ENCODE data around the gene TLCD3A.
"Not testable (repeated sequence)": the region's sequence is repeated elsewhere in the genome, so short reads cannot be mapped to it uniquely, and the experiment has no call there.

TLCD3A gene

GRCh38 chr17:773467-774312, 41.3 kb downstream of the TLCD3A start:
- H3K27ac ChIP-seq (ENCODE audit: low read depth, low read length), result no peak overlapping the region
- no peaks in the 10 kb centered on the region for H3K9me3 ChIP-seq (ENCODE audit: low read length)
- no peaks in the 10 kb centered on the region for H3K27me3 ChIP-seq (ENCODE audit: control insufficient read depth in 1 of 2, insufficient read depth in 2 of 2, low read length in 2 of 2)
- no peaks in the 10 kb centered on the region for H3K4me1 ChIP-seq (ENCODE audit: insufficient read depth, low read length)
- H3K9ac ChIP-seq (ENCODE audit: low read length), result no peak overlapping the region
- no peak overlapping the region for H3K4me3 ChIP-seq (ENCODE audit: low read depth in 1 of 2, low read length in 2 of 2)
- peaks cover 74% of the 10 kb centered on the region for H3K36me3 ChIP-seq (ENCODE audit: insufficient read depth, low read length)

DNA sequence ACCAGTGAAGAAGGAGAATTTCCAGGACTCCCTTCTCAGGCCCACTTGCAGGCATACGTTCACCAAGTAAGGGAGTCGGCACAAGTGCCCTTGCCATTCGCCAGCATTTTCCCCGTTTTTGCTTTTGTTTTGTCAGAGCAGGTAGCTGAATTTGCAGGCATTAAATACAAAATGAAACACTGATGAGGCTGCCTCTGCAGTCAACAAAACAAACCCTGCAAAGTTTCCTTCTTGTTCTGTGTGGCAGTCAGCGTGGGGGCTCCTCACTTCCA, 41.9 kb downstream of the TLCD3A start:
- Histone ChIP-seq H3K4me3 (ENCODE audit: low read depth in 1 of 2, low read length in 2 of 2) (no peak overlapping the region), H3K27ac (ENCODE audit: low read depth, low read length) (no peak overlapping the region), H3K4me1 (ENCODE audit: insufficient read depth, low read length) (no peaks in the 10 kb centered on the region), H3K9ac (ENCODE audit: low read length) (no peak overlapping the region), H3K36me3 (ENCODE audit: insufficient read depth, low read length) (peaks cover 68% of the 10 kb centered on the region), H3K9me3 (ENCODE audit: low read length) (no peaks in the 10 kb centered on the region), H3K27me3 (ENCODE audit: control insufficient read depth in 1 of 2, insufficient read depth in 2 of 2, low read length in 2 of 2) (no peaks in the 10 kb centered on the region)

- H3K9ac ChIP-seq (ENCODE audit: low read length), result no peak overlapping the region
- no peaks in the 10 kb centered on the region for H3K9me3 ChIP-seq (ENCODE audit: low read length)
- H3K4me1 ChIP-seq (ENCODE audit: insufficient read depth, low read length), result peaks cover 12% of the 10 kb centered on the region
- peaks cover 46% of the 10 kb centered on the region for H3K36me3 ChIP-seq (ENCODE audit: insufficient read depth, low read length)
- H3K27ac ChIP-seq (ENCODE audit: low read depth, low read length), result no peak overlapping the region
- no peaks in the 10 kb centered on the region for H3K27me3 ChIP-seq (ENCODE audit: control insufficient read depth in 1 of 2, insufficient read depth in 2 of 2, low read length in 2 of 2)
- H3K4me3 ChIP-seq (ENCODE audit: low read depth in 1 of 2, low read length in 2 of 2), result no peak overlapping the region
Observed at GRCh38 chr17:778096-778495, 45.7 kb downstream of the TLCD3A start.

GRCh38 chr17:781805-782731, 49.7 kb downstream of the TLCD3A start, which contains the start of the genes GLOD4 and MRM3:
TSS of gene GLOD4 (minus strand) at chr17:782280. CDS start at chr17:782255, 25 bp downstream.
TSS of gene MRM3 (plus strand) at chr17:782353. CDS start at chr17:782379, 26 bp downstream.
- Histone ChIP-seq H3K4me3 (ENCODE audit: low read depth in 1 of 2, low read length in 2 of 2) (peak within 1 kb of the TSS; percentile 88 to 99), H3K9me3 (ENCODE audit: low read length) (no peaks in the 10 kb centered on the region), H3K36me3 (ENCODE audit: insufficient read depth, low read length) (peaks cover 20% of the 10 kb centered on the region), H3K4me1 (ENCODE audit: insufficient read depth, low read length) (peaks cover 23% of the 10 kb centered on the region), H3K27ac (ENCODE audit: low read depth, low read length) (peak within 1 kb of the TSS; percentile 72), H3K9ac (ENCODE audit: low read length) (peak within 1 kb of the TSS; percentile 81), H3K27me3 (ENCODE audit: control insufficient read depth in 1 of 2, insufficient read depth in 2 of 2, low read length in 2 of 2) (no peaks in the 10 kb centered on the region)

- no peaks in the 10 kb centered on the region for H3K27me3 ChIP-seq (ENCODE audit: control insufficient read depth in 1 of 2, insufficient read depth in 2 of 2, low read length in 2 of 2)
- H3K4me1 ChIP-seq (ENCODE audit: insufficient read depth, low read length), result peaks cover 23% of the 10 kb centered on the region
- H3K36me3 ChIP-seq (ENCODE audit: insufficient read depth, low read length), result peaks cover 16% of the 10 kb centered on the region
- no peak overlapping the region for H3K27ac ChIP-seq (ENCODE audit: low read depth, low read length)
- no peaks in the 10 kb centered on the region for H3K9me3 ChIP-seq (ENCODE audit: low read length)
- H3K9ac ChIP-seq (ENCODE audit: low read length), result no peak overlapping the region
- H3K4me3 ChIP-seq (ENCODE audit: low read depth in 1 of 2, low read length in 2 of 2), result no peak overlapping the region
Observed at GRCh38 chr17:784143-784542, 51.7 kb downstream of the TLCD3A start.

- not testable (repeated sequence) for H3K4me3 ChIP-seq (ENCODE audit: low read depth in 1 of 2, low read length in 2 of 2); H3K27me3 ChIP-seq (ENCODE audit: control insufficient read depth in 1 of 2, insufficient read depth in 2 of 2, low read length in 2 of 2); H3K27ac ChIP-seq (ENCODE audit: low read depth, low read length); H3K9me3 ChIP-seq (ENCODE audit: low read length); H3K9ac ChIP-seq (ENCODE audit: low read length)
- peaks cover 21% of the 10 kb centered on the region for H3K36me3 ChIP-seq (ENCODE audit: insufficient read depth, low read length)
- peaks cover 23% of the 10 kb centered on the region for H3K4me1 ChIP-seq (ENCODE audit: insufficient read depth, low read length)
Observed at GRCh38 chr17:785901-786300, 53.5 kb downstream of the TLCD3A start.

GRCh38 chr17:787641-788221, 55.3 kb downstream of the TLCD3A start:
- Histone ChIP-seq H3K4me1 (ENCODE audit: insufficient read depth, low read length) (peaks cover 15% of the 10 kb centered on the region), H3K4me3 (ENCODE audit: low read depth in 1 of 2, low read length in 2 of 2) (no peak overlapping the region), H3K27me3 (ENCODE audit: control insufficient read depth in 1 of 2, insufficient read depth in 2 of 2, low read length in 2 of 2) (no peaks in the 10 kb centered on the region), H3K9me3 (ENCODE audit: low read length) (no peaks in the 10 kb centered on the region), H3K36me3 (ENCODE audit: insufficient read depth, low read length) (peaks cover 36% of the 10 kb centered on the region), H3K9ac (ENCODE audit: low read length) (no peak overlapping the region), H3K27ac (ENCODE audit: low read depth, low read length) (no peak overlapping the region)

GRCh38 chr17:788551-788950, 56.2 kb downstream of the TLCD3A start:
- H3K4me3 ChIP-seq (ENCODE audit: low read depth in 1 of 2, low read length in 2 of 2), result no peak overlapping the region
- no peak overlapping the region for H3K9ac ChIP-seq (ENCODE audit: low read length)
- no peak overlapping the region for H3K27ac ChIP-seq (ENCODE audit: low read depth, low read length)
- H3K27me3 ChIP-seq (ENCODE audit: control insufficient read depth in 1 of 2, insufficient read depth in 2 of 2, low read length in 2 of 2), result no peaks in the 10 kb centered on the region
- no peaks in the 10 kb centered on the region for H3K9me3 ChIP-seq (ENCODE audit: low read length)
- H3K4me1 ChIP-seq (ENCODE audit: insufficient read depth, low read length), result peaks cover 10% of the 10 kb centered on the region
- H3K36me3 ChIP-seq (ENCODE audit: insufficient read depth, low read length), result peaks cover 36% of the 10 kb centered on the region

- no peak overlapping the region for H3K9ac ChIP-seq (ENCODE audit: low read length)
- peaks cover 8% of the 10 kb centered on the region for H3K4me1 ChIP-seq (ENCODE audit: insufficient read depth, low read length)
- peaks cover 32% of the 10 kb centered on the region for H3K36me3 ChIP-seq (ENCODE audit: insufficient read depth, low read length)
- H3K9me3 ChIP-seq (ENCODE audit: low read length), result no peaks in the 10 kb centered on the region
- no peak overlapping the region for H3K27ac ChIP-seq (ENCODE audit: low read depth, low read length)
- no peak overlapping the region for H3K4me3 ChIP-seq (ENCODE audit: low read depth in 1 of 2, low read length in 2 of 2)
- no peaks in the 10 kb centered on the region for H3K27me3 ChIP-seq (ENCODE audit: control insufficient read depth in 1 of 2, insufficient read depth in 2 of 2, low read length in 2 of 2)
Observed at GRCh38 chr17:789160-789840, 56.9 kb downstream of the TLCD3A start.

GRCh38 chr17:789931-790873, 57.8 kb downstream of the TLCD3A start:
- not testable (repeated sequence) for H3K9ac ChIP-seq (ENCODE audit: low read length); H3K9me3 ChIP-seq (ENCODE audit: low read length); H3K4me3 ChIP-seq (ENCODE audit: low read depth in 1 of 2, low read length in 2 of 2); H3K27ac ChIP-seq (ENCODE audit: low read depth, low read length); H3K27me3 ChIP-seq (ENCODE audit: control insufficient read depth in 1 of 2, insufficient read depth in 2 of 2, low read length in 2 of 2)
- Histone ChIP-seq H3K4me1 (ENCODE audit: insufficient read depth, low read length) (peaks cover 16% of the 10 kb centered on the region), H3K36me3 (ENCODE audit: insufficient read depth, low read length) (peaks cover 32% of the 10 kb centered on the region)

Data from muscle layer of colon (tissue), 2 donors.